Jurkat, Clone E6-1 (cell line): ENCODE results near the gene ODAPH. TPM values are rescaled to one million over a fixed set of nuclear protein-coding genes. Genes with fewer than 3 reads are reported as not detected.
"Not testable (repeated sequence)": the region's sequence is repeated elsewhere in the genome, so short reads cannot be mapped to it uniquely, and the experiment has no call there.

ENCODE experiments used
- DNase-seq: peaks from one replicate; pipeline ENCODE4 v3.0.0-alpha.2; 2011; ENCODE audit warnings: low read depth, low spot score
- H3K4me3 ChIP-seq: 2 replicates; pipeline ENCODE4 v1.5.1; 2011; ENCODE audit warnings: mild to moderate bottlenecking, low read length, control low read depth, moderate library complexity
- polyA plus RNA-seq: library from polyadenylated mRNA; unstranded; fragments of >200 nt; gene quantifications from one replicate; pipeline ENCODE4 v1.2.1, GENCODE V29; 2012; ENCODE audit warnings: missing spikeins; ENCODE audit not compliant: insufficient read length, insufficient read depth

ODAPH gene, protein sequence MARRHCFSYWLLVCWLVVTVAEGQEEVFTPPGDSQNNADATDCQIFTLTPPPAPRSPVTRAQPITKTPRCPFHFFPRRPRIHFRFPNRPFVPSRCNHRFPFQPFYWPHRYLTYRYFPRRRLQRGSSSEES
- not detected for polyA plus RNA-seq

DNA sequence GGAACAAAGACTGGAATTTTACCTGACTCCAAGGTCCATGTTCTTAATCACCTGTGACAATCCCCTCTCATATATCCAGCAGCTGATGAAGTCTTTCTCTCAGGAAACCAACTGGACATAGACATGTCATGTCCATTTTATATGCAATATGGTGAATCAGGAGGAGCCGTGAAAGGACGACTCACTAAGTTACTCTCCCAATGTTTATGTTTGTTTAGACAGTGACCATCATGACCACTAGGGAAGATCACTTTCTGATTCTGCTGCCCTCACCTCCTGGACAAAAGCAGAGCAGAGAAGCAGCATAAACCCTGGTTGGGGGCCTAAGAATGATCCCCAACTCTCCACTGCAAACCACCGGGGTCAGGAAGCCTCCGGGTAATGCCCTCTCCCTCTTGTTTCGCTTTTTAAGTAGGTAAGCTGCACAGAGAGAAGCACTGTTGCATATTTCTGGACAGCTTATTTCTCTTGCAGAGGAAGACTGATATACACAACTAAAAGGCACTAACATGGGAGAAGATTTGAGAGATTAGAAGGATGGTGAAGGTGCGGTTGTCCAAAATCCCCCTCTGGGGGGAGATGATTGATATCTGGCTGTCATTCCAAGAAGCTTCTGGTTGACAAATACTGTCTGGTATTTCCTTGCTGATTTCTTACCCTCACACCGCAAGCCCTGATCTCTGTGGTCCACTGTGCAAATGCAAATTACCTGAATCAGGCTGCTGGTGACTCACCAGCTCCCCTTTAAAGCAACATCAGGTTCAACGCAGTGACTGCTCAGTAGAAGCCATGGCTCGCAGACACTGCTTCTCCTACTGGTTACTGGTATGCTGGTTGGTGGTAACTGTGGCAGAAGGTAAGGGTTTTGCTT lies at the start of gene ODAPH:
TSS of gene ODAPH (plus strand) at position 773 of the 871 bp plus-strand sequence. CDS start at position 790, 17 bp downstream.
- DNase-seq, result no peak

DNA sequence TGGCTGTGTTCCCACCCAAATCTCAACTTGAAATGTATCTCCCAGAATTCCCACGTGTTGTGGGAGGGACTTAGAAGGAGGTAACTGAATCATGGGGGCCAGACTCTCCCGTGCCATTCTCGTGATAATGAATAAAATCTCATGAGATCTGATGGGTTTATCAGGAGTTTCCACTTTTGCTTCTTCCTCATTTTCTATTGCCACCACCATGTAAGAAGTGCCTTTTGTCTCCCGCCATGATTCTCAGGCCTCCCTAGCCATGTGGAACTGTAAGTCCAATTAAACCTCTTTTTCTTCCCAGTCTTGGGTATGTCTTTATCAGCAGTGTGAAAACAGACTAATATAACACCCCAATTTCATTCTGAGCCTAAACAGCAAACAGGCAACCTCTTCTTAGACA lies 46.3 kb upstream of the ODAPH start:
- H3K4me3 ChIP-seq, DNase-seq: not testable (repeated sequence)

More for the DNA sequence above, at the start of gene ODAPH:
- no peak within 1 kb of the TSS for H3K4me3 ChIP-seq

DNA sequence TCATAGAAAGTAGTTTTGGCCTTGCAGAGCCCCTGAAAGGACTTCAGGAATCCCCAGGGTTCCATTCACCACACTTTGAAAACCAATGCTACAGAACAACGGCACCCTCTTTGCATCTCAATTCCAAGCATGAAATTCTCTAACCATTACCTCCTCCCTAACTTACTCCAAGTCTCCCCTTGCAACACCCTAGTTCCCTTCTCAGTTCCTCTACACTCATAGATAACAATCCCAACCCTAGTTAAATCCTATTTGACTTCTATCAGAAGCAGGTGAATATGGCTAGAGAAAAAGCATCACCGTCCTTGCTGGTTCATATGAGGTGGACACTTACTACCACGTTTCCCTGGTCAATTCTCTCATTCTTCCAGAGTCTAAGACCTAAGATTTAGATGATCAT lies 44.0 kb upstream of the ODAPH start:
- no peak for DNase-seq
- H3K4me3 ChIP-seq, result no peak overlapping the region

DNA sequence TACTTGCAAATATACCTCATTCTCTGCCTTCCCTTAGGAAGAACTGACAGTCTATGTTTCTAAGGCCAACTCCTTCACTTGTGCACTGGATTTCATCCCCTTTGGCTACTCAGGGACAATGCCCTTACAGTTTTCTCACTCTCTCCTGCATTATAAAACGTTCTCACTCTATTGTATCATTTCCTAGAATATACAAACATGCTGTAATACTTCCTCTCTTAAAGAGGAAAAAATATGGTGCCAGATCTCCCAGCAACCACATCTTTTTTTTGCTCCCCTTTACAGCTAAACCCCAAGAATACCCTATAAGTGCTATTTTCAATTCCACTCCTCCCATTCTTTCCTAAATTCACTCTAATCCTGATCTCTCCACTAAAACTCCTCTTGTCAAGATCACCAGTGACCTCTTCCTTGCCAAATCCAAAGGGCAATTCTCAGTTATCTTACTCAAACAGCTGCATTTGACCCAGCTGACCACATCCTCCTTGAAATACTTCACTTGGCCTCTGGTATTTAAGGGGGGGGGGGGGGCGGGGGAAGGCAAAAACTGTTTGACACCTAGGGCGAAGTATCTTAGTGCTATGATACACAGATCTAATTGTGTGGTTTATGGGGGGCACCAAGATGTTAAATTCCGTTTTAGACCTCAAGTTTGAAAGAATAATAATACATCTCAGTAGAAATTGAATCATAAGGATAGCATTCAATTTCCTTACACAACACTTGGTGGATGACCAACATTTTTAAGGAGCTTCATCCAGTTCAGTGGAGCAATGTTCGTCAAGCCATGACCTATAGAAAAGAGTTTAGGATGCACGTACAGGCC lies 43.3 kb upstream of the ODAPH start:
- peak overlapping the region; percentile 89 for H3K4me3 ChIP-seq
- peak; percentile 21 for DNase-seq

DNA sequence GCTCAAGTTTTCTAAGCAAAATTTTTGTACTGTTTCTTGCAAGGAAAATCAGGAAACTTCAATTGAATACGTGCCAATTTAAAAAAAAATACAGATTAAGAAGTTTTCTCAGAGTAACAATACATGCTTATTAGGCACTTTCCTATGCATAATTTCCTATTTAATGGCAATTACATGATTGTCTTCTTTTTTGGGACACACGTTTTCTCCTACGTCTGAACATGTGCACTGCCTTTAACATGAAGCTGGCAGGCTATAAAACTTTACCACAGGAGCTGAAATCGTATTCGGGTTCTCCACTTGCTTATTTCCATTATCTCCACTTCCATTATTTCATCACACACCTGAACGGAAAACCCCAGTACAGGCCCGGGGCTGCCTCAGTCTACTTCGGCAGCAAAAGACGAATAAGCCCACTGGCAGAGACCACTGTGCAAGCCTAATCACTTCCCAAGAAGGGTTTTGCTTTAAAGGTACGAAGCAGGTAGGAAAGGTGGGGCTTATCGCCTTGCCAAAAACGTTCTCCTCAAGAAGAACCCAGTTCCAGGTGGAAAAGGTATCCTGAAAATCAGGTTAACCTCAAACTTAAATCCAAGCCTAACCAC lies 42.2 kb upstream of the ODAPH start:
- DNase-seq, result no peak
- peak overlapping the region; percentile 89 for H3K4me3 ChIP-seq

DNA sequence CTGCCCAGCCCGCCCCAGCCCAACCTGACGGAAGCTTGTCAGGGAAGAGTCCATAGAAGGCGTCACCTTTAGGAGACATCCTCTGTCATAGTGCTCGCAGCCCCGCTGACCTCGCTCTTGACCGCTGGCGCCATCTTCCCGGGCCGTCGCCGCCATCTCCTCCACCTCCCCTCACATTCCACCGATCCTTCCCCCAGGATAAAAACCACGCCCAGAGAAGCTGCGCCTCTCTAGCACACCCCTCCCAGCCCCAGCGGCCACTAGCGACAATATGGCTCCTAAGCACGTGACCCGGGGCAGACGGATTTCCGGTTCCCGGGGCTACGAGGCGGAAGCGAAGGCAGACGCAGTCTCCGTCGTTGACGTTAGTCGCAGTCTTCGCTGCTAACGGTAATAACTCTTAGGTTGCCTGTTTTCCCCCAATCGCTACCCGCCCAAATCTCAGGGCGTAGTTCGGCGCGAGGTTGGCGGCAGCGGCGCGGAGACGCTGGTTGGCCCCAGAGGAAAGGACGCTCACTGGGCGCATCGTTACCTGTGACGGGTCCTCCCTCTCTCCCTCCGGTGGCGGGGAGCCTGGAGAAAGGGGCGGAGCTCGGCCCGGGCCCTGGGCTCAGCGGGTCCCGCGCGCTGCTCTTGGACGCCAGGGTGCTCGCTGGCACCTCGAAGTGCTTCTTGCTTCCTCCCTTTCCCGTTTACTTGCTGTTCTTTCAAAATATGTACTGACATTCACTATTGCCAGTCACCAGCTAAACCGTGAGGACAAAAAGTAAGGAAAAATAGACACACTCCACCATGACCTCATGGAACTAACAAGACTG lies 41.5 kb upstream of the ODAPH start, which contains the start of the genes RCHY1 and THAP6:
TSS of gene RCHY1 (minus strand) at position 273 of the 818 bp plus-strand sequence. CDS start at position 156, 117 bp downstream.
TSS of gene THAP6 (plus strand) at position 343 of the 818 bp plus-strand sequence. CDS start 980 bp downstream, outside the sequence.
- peak; percentile 93 for DNase-seq
- peak within 1 kb of the TSS; percentile 89 for H3K4me3 ChIP-seq

DNA sequence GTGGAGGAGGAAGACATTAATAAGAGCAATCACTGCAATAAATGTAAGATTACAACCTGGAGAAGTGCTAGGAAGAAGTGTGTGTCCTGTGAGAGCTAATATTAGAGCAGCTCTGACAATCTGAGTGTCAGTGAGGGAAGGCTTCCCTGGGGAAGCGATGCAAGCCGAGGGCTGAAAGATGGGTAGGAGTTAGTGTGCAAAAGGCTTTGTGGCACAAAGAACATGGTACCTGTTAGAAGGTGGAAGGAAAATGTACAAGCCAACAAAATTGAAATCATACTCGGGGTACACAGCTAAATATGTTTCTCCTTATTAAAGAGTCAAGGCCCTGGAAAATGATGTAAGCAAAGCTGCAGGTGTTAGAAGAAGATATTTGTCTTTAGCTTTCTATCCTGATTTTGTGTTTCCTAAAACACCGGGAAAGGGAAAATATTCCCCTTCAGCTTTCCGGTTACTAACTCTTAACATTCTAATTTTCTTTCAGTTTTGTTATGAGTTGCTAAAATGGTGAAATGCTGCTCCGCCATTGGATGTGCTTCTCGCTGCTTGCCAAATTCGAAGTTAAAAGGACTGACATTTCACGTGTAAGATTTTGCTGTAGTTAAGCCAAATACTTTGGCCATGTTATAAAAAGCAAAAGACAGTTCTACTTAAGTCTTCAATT lies 40.8 kb upstream of the ODAPH start:
- DNase-seq, result no peak
- peak overlapping the region; percentile 89 for H3K4me3 ChIP-seq

DNA sequence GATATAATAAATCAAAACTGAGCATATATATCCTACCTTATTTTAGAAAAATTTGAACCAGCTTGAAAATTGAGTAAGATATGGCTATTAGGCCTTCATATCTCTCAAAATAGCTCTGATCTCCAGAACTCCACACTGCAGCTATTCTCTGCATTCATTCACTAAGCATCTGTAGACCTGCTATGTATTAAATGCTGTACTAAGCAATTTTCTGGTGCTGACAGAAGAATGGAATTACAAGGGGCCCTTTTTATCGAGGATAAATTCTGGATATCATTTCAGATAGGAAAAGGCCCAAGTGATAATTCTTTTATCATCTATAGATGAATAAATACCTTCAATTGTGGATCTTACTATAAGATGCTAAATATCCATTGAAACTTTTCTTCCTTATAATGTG lies 39.7 kb upstream of the ODAPH start:
- no peak for DNase-seq
- H3K4me3 ChIP-seq, result no peak overlapping the region

DNA sequence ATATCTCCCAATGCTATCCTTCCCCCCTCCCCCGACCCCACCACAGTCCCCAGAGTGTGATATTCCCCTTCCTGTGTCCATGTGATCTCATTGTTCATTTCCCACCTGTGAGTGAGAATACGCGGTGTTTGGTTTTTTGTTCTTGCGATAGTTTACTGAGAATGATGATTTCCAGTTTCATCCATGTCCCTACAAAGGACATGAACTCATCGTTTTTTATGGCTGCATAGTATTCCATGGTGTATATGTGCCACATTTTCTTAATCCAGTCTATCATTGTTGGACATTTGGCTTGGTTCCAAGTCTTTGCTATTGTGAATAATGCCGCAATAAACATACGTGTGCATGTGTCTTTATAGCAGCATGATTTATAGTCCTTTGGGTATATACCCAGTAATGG lies 36.4 kb upstream of the ODAPH start:
- not testable (repeated sequence) for DNase-seq, H3K4me3 ChIP-seq

DNA sequence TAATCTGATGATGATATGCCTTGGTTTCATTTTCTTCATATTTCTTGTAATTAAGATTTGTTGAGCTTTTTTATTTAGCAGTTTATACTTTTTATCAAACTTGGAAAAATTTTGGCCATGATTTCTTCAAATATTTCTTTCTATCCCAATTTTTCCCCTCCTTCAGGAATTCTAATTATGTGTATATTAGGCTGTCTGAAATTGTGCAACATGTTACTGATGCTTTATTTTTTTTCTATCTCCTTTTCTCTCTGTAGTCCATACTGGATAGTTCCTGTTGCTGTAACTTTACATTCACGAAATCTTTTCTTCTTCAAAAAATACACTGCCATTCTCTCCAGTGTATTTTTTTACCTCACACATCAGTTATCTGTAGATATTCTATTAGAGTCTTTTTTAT lies 30.8 kb upstream of the ODAPH start:
- no peak overlapping the region for H3K4me3 ChIP-seq
- no peak for DNase-seq

DNA sequence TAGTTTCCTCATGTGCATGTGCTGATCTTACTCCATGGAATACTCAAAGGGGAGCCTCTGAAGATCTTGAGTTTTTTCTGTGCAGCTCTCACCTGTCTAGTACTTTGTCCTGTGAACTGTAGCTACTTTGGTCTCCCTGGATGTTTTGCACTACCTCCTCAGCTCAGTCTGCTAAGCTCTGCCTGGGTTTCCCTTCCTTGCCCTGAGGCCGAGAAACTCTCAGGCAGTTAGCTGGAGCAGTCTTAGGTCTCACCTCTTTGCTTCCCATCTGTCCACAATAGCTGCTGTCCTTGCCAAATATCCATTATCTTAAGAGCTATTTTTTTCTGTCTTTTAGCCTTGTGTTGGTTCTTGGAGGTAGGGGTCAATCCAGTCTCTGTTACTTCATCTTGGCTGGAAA lies 30.0 kb upstream of the ODAPH start:
- H3K4me3 ChIP-seq, result no peak overlapping the region
- DNase-seq, result no peak

DNA sequence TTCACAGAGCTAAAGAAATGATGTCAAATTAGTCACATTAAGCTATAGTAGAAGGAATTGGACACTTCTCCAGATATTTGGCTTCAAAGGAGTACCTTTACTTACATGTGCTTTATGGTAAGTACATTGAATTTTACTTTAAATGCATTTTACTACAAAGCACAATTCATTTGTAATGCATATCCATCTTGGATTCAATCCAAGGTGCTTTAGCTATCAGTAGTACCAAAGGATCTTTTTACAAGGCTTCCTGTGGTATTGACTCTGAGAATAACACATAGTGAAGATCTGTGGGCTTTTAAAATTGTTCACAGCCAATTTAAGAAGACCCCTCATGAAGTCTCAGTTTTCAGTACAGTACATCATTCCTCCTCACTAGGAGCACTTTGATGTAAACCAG lies 28.4 kb upstream of the ODAPH start:
- no peak overlapping the region for H3K4me3 ChIP-seq
- DNase-seq, result no peak

DNA sequence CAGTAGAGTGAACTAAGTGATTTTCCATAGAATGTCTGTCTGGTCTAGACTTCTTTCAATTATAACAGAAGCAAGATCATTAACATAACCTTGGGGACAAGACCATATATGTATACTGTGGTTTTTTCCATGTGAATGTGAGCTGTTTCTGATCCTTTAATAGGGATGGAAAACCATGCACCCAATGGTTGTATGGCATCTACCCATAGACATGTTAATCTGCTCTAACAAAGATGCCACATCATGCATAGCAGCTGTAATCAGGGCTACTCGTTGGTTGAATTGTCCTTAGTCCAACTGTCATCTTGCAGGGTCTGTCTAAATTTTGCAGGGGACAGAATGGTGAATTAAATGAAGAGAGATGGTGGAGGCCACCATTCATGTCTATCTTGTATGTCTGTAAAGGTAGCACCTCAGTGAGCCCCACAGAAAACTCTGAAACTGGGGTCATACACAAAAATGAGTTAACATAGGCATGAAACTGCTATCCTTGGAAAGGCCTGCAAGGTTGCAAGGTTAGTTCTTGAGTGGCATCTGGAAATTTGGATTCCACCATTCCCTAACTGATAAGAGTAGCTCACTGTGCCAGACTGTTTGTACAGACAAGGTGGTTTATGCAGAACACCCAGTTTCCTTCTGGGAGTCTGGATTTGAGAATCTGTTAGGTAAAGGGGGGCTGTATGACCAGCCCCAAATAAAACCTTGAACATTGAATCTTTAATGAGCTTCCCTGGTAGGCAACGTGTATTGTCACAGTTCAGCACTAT lies 25.1 kb upstream of the ODAPH start:
- no peak overlapping the region for H3K4me3 ChIP-seq

DNA sequence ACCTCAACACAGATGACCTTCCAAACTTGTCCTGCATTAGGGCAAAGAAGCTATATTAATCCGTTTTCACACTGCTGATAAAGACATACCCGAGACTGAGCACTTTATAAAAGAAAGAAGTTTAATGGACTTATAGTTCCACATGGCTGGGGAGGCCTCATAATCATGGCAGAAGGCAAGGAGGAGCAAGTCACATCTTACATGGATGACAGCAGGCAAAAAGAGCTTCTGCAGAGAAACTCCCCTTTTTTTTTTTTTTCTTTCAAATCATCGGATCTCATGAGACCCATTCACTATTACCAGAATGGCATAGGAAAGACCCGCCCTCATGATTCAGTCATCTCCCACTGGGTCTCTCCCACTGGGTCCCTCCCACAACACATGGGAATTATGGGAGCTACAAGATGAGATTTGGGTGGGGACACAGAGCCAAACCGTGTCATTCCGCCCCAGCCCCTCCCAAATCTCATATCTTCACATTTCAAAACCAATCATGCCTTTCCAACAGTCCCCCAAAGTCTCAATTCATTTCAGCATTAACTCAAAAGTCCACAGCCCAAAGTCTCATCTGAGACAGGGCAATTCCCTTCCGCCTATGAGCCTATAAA lies 24.2 kb upstream of the ODAPH start:
- not testable (repeated sequence) for DNase-seq, H3K4me3 ChIP-seq

More for the DNA sequence above, 25.1 kb upstream of the ODAPH start:
- no peak for DNase-seq

DNA sequence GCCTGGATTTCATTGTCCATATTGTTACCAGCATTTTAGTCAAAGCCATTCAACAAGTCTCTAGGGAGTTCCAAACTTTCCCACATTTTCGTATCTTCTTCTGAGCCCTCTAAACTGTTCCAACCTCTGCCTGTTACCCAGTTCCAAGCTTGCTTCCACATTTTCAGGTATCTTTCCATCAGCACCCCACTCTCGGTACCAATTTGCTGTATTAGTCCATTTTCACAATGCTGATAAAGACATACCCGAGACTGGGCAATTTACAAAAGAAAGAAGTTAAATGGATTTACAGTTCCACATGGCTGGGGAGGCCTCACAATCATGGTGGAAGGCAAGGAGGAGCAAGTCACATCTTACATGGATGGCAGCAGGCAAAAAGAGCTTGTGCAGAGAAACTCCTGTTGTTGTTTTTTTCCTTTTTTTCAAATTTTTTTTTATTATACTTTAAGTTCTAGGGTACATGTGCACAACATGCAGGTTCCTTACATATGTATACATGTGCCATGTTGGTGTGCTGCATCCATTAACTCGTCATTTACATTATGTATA lies 22.5 kb upstream of the ODAPH start:
- not testable (repeated sequence) for H3K4me3 ChIP-seq, DNase-seq

DNA sequence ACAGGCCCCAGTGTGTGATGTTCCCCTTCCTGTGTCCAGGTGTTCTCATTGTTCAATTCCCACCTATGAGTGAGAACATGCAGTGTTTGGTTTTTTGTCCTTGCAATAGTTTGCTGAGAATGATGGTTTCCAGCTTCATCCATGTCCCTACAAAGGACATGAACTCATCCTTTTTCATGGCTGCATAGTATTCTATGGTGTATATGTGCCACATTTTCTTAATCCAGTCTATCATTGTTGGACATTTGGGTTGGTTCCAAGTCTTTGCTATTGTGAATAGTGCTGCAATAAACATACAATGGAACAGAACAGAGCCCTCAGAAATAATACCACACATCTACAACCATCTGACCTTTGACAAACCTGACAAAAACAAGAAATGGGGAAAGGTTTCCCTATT lies 21.9 kb upstream of the ODAPH start:
- H3K4me3 ChIP-seq, DNase-seq: not testable (repeated sequence)
